ENCODE results near the gene VPS52.

VPS52 gene

GRCh38 chr6:33314943-33315792, 43.5 kb upstream of the VPS52 start:
- Histone ChIP-seq H3K9me3 (ENCODE audit: control insufficient read depth, low read depth, low read length) (no peaks in the 10 kb centered on the region), H3K9ac (ENCODE audit: low read length) (no peak overlapping the region), H3K36me3 (ENCODE audit: control insufficient read depth, low read depth, low read length) (peaks cover 17% of the 10 kb centered on the region), H3K4me3 (ENCODE audit: low read length) (peak overlapping the region; percentile 89), H3K4me1 (ENCODE audit: control insufficient read depth, low read depth, low read length) (peaks cover 15% of the 10 kb centered on the region), H3K27ac (ENCODE audit: low read length) (no peak overlapping the region), H3K27me3 (ENCODE audit: control insufficient read depth, insufficient read depth, low read length) (no peaks in the 10 kb centered on the region)

GRCh38 chr6:33314515-33314942, 42.9 kb upstream of the VPS52 start:
- no peaks in the 10 kb centered on the region for H3K27me3 ChIP-seq (ENCODE audit: control insufficient read depth, insufficient read depth, low read length)
- H3K36me3 ChIP-seq (ENCODE audit: control insufficient read depth, low read depth, low read length) = peaks cover 11% of the 10 kb centered on the region
- H3K9ac ChIP-seq (ENCODE audit: low read length) = peak overlapping the region; percentile 82
- H3K4me1 ChIP-seq (ENCODE audit: control insufficient read depth, low read depth, low read length) = peaks cover 15% of the 10 kb centered on the region
- no peak overlapping the region for H3K27ac ChIP-seq (ENCODE audit: low read length)
- peak overlapping the region; percentile 89 for H3K4me3 ChIP-seq (ENCODE audit: low read length)
- H3K9me3 ChIP-seq (ENCODE audit: control insufficient read depth, low read depth, low read length) = no peaks in the 10 kb centered on the region

GRCh38 chr6:33313709-33314514, 42.2 kb upstream of the VPS52 start, which contains the start of gene TAPBP:
TSS of gene TAPBP (minus strand) at chr6:33314078. CDS start at chr6:33314041, 37 bp downstream.
- Histone ChIP-seq H3K27ac (ENCODE audit: low read length) (peak within 1 kb of the TSS; percentile 31), H3K36me3 (ENCODE audit: control insufficient read depth, low read depth, low read length) (peaks cover 5% of the 10 kb centered on the region), H3K9me3 (ENCODE audit: control insufficient read depth, low read depth, low read length) (no peaks in the 10 kb centered on the region), H3K27me3 (ENCODE audit: control insufficient read depth, insufficient read depth, low read length) (no peaks in the 10 kb centered on the region), H3K4me1 (ENCODE audit: control insufficient read depth, low read depth, low read length) (peaks cover 15% of the 10 kb centered on the region), H3K4me3 (ENCODE audit: low read length) (peak within 1 kb of the TSS; percentile 89), H3K9ac (ENCODE audit: low read length) (peak within 1 kb of the TSS; percentile 82)

- peaks cover 15% of the 10 kb centered on the region for H3K4me1 ChIP-seq (ENCODE audit: control insufficient read depth, low read depth, low read length)
- H3K27me3 ChIP-seq (ENCODE audit: control insufficient read depth, insufficient read depth, low read length) = no peaks in the 10 kb centered on the region
- peak overlapping the region; percentile 31 for H3K27ac ChIP-seq (ENCODE audit: low read length)
- H3K9me3 ChIP-seq (ENCODE audit: control insufficient read depth, low read depth, low read length) = no peaks in the 10 kb centered on the region
- peak overlapping the region; percentile 89 for H3K4me3 ChIP-seq (ENCODE audit: low read length)
- no peaks in the 10 kb centered on the region for H3K36me3 ChIP-seq (ENCODE audit: control insufficient read depth, low read depth, low read length)
- H3K9ac ChIP-seq (ENCODE audit: low read length) = peak overlapping the region; percentile 82
Measured at GRCh38 chr6:33313105-33313708, 41.5 kb upstream of the VPS52 start.

GRCh38 chr6:33312361-33313104, 40.9 kb upstream of the VPS52 start:
- H3K27me3 ChIP-seq (ENCODE audit: control insufficient read depth, insufficient read depth, low read length) = no peaks in the 10 kb centered on the region
- H3K4me1 ChIP-seq (ENCODE audit: control insufficient read depth, low read depth, low read length) = peaks cover 15% of the 10 kb centered on the region
- H3K4me3 ChIP-seq (ENCODE audit: low read length) = peak overlapping the region; percentile 89
- no peaks in the 10 kb centered on the region for H3K36me3 ChIP-seq (ENCODE audit: control insufficient read depth, low read depth, low read length)
- no peak overlapping the region for H3K27ac ChIP-seq (ENCODE audit: low read length)
- peak overlapping the region; percentile 82 for H3K9ac ChIP-seq (ENCODE audit: low read length)
- no peaks in the 10 kb centered on the region for H3K9me3 ChIP-seq (ENCODE audit: control insufficient read depth, low read depth, low read length)

- no peaks in the 10 kb centered on the region for H3K4me1 ChIP-seq (ENCODE audit: control insufficient read depth, low read depth, low read length)
- no peak overlapping the region for H3K9ac ChIP-seq (ENCODE audit: low read length)
- no peaks in the 10 kb centered on the region for H3K9me3 ChIP-seq (ENCODE audit: control insufficient read depth, low read depth, low read length)
- H3K4me3 ChIP-seq (ENCODE audit: low read length) = no peak overlapping the region
- peaks cover 8% of the 10 kb centered on the region for H3K36me3 ChIP-seq (ENCODE audit: control insufficient read depth, low read depth, low read length)
- H3K27ac ChIP-seq (ENCODE audit: low read length) = no peak overlapping the region
- H3K27me3 ChIP-seq (ENCODE audit: control insufficient read depth, insufficient read depth, low read length) = no peaks in the 10 kb centered on the region
Measured at GRCh38 chr6:33306356-33306755, 34.7 kb upstream of the VPS52 start.

- H3K4me1 ChIP-seq (ENCODE audit: control insufficient read depth, low read depth, low read length) = no peaks in the 10 kb centered on the region
- H3K4me3 ChIP-seq (ENCODE audit: low read length) = no peak overlapping the region
- no peak overlapping the region for H3K27ac ChIP-seq (ENCODE audit: low read length)
- H3K27me3 ChIP-seq (ENCODE audit: control insufficient read depth, insufficient read depth, low read length) = no peaks in the 10 kb centered on the region
- peaks cover 8% of the 10 kb centered on the region for H3K36me3 ChIP-seq (ENCODE audit: control insufficient read depth, low read depth, low read length)
- H3K9ac ChIP-seq (ENCODE audit: low read length) = no peak overlapping the region
- no peaks in the 10 kb centered on the region for H3K9me3 ChIP-seq (ENCODE audit: control insufficient read depth, low read depth, low read length)
Measured at GRCh38 chr6:33305052-33305451, 33.4 kb upstream of the VPS52 start.

GRCh38 chr6:33304216-33304615, 32.5 kb upstream of the VPS52 start:
- no peak overlapping the region for H3K9ac ChIP-seq (ENCODE audit: low read length)
- H3K4me1 ChIP-seq (ENCODE audit: control insufficient read depth, low read depth, low read length) = no peaks in the 10 kb centered on the region
- peaks cover 8% of the 10 kb centered on the region for H3K36me3 ChIP-seq (ENCODE audit: control insufficient read depth, low read depth, low read length)
- H3K27me3 ChIP-seq (ENCODE audit: control insufficient read depth, insufficient read depth, low read length) = no peaks in the 10 kb centered on the region
- no peak overlapping the region for H3K27ac ChIP-seq (ENCODE audit: low read length)
- no peaks in the 10 kb centered on the region for H3K9me3 ChIP-seq (ENCODE audit: control insufficient read depth, low read depth, low read length)
- no peak overlapping the region for H3K4me3 ChIP-seq (ENCODE audit: low read length)

- Histone ChIP-seq H3K27me3 (ENCODE audit: control insufficient read depth, insufficient read depth, low read length) (no peaks in the 10 kb centered on the region), H3K36me3 (ENCODE audit: control insufficient read depth, low read depth, low read length) (peaks cover 8% of the 10 kb centered on the region), H3K4me1 (ENCODE audit: control insufficient read depth, low read depth, low read length) (peaks cover 3% of the 10 kb centered on the region)
Measured at GRCh38 chr6:33301877-33302276, 30.2 kb upstream of the VPS52 start.

GRCh38 chr6:33299237-33299944, 27.7 kb upstream of the VPS52 start:
- Histone ChIP-seq H3K4me1 (ENCODE audit: control insufficient read depth, low read depth, low read length) (peaks cover 3% of the 10 kb centered on the region), H3K36me3 (ENCODE audit: control insufficient read depth, low read depth, low read length) (peaks cover 8% of the 10 kb centered on the region), H3K9me3 (ENCODE audit: control insufficient read depth, low read depth, low read length) (no peaks in the 10 kb centered on the region), H3K9ac (ENCODE audit: low read length) (peak overlapping the region; percentile 85), H3K27me3 (ENCODE audit: control insufficient read depth, insufficient read depth, low read length) (no peaks in the 10 kb centered on the region), H3K4me3 (ENCODE audit: low read length) (peak overlapping the region; percentile 92), H3K27ac (ENCODE audit: low read length) (peak overlapping the region; percentile 82)

More at GRCh38 chr6:33301877-33302276, 30.2 kb upstream of the VPS52 start:
- H3K4me3 ChIP-seq (ENCODE audit: low read length) = no peak overlapping the region
- H3K9me3 ChIP-seq (ENCODE audit: control insufficient read depth, low read depth, low read length) = no peaks in the 10 kb centered on the region
- no peak overlapping the region for H3K27ac ChIP-seq (ENCODE audit: low read length)
- H3K9ac ChIP-seq (ENCODE audit: low read length) = no peak overlapping the region
